IPS DF 19.7 (cell line): ENCODE measurements around the gene PYCR2.
"Not testable (repeated sequence)": the region's sequence is repeated elsewhere in the genome, so short reads cannot be mapped to it uniquely, and the experiment has no call there.

Source experiments
- DNase-seq: peaks from one replicate; pipeline ENCODE4 v3.0.0-alpha.2; 2013; ENCODE audit warnings: low read depth, low spot score

PYCR2 gene

DNA sequence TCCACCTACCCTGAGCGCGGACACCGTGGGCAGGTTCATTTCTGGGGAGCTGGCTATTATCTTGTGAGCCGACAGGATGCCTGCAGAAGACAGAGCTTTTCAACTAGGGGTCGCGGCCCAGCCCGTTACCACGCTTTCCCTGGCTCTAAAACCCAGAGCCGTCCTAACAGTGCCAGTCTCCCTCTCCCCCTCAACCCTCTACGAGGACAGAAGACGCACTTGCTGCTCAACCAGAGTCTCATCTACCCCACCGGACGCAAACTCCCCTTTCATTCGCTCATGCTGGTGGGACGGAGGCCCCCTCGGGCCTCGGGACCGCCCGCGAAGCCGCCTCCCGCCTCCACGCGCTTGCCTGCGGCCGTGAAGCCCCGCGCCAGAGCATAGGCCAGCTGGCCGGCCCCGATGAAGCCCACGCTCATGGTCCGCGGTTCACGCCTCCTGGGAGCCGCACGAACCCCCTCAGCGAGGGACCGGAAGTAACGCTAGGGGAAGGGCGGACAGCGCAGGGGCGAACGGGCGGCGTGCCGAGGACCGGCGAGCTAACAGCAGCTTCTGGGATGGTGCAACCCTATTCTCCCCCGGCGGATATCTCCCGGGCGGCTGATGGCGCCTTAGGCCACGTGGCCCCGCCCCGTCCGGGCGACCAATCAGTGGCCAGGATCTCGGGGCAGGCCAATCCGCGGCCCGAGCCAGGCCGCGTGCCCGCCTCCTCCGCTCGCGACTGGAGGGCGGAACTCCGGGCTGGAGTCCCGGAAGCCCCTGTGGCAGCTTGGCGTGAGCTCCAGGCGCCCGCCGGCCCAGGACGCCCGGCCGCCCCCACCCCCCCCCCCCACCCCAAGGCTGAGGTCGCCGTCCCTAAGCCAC lies at the start of gene PYCR2:
PYCR2 (minus strand) TSS at position 559 of the 864 bp plus-strand sequence; CDS start at position 419, 140 bp downstream.
- peak; percentile 82 for DNase-seq

DNA sequence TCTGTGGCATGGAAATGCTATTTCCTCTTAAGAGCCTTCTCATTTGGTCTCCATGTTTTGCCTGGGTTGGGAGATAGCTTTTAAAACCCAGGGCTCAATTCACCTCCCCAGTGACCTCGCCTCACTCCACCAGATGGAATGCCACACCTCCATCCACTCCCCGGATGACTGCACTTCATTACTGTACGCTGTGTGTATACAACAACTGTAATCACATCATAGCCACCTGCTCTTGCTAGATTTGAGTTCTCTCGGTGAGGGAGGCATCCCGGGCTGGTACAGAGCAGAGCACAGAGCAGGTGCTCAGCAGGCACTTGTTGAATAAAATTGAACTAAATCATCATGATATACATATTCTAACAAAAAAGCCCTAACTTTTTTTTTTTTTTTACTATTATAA lies 49.1 kb upstream of the PYCR2 start:
- DNase-seq, result no peak

DNA sequence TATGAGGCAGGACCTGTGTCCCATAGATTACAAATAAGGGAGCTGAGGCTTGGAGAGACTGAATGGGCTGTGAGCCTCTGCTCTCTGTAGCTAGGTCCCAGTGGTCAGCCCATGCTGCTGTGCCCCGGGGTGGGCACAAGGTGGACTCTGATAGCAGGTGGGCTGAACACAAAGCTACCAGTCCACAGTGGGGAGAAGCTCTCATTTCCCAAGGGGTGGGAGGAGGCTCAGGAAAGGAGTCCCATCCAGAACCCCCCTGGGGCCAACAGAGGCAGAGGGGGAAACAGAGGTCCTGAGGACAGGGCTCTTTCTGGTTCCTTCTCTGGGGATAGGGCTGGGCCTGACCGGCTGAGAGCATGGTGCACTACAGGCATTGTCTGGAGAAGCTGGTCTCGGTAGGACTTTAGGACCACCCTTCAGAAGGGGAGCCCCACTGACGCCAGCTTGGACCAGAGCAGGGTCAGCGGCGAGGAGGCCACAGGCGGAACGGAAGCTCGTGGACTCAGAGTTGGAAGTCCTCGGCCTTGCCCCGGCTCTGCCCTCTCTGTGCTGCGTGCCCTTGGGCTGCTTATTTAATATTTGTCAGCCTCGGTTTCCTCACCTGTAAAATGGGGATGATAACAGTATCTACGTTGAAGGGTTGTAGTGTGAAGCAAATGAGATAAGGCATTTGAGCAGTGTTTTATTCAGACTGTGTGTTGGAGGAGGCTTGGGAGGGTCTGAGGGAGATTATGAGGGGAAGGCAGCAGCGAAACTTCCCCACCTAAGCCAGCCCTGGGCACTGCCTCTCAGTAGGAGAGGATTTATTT lies 48.5 kb upstream of the PYCR2 start:
- DNase-seq, result no peak

DNA sequence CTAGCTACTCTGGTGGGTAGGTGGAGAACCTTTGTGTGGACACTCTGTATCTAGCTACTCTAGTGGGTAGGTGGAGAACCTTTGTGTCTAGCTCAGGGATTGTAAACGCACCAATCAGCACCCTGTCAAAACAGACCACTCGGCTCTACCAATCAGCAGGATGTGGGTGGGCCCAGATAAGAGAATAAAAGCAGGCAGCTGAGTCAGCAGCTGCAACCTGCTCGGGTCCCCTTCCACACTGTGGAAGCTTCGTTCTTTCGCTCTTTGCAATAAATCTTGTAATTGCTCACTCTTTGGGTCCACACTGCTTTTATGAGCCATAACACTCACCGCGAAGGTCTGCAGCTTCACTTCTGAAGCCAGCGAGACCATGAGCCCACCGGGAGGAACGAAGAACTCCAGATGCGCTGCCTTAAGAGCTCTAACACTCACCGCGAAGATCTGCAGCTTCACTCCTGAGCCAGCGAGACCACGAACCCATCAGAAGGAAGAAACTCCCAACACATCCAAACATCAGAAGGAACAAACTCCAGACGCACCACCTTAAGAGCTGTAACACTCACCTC lies 46.6 kb upstream of the PYCR2 start:
- not testable (repeated sequence) for DNase-seq

DNA sequence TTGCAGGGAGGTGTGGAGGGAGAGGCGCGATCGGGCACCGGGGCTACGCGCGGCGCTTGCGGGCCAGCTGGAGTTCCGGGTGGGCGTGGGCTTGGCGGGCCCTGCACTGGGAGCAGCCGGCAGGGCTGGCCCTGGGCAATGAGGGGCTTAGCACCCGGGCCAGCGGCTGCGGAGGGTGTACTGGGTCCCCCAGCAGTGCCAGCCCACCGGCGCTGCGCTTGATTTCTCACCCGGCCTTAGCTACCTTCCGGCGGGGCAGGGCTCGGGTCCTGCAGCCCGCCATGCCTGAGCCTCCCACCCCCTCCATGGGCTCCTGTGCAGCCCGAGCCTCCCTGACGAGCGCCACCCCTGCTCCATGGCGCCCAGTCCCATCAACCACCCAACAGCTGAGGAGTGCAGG lies 45.7 kb upstream of the PYCR2 start:
- DNase-seq, result not testable (repeated sequence)

DNA sequence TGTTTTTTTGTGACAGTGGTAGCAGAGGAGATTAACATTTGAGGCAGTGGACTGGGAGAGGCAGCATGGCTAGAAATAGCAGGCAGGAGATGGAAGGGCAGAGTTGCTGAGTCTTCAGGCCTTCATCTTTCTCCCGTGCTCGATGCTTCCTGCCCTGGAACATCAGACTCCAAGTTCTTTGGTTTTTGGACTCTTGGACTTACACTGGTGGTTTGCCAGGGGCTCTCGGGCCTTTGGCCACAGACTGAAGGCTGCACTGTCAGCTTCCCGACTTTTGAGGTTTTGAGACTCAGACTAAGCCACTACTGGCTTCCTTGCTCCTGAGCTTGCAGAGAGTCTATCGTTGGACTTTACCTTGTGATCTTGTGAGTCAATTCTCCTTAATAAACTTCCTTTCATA lies 41.2 kb upstream of the PYCR2 start:
- no peak for DNase-seq

DNA sequence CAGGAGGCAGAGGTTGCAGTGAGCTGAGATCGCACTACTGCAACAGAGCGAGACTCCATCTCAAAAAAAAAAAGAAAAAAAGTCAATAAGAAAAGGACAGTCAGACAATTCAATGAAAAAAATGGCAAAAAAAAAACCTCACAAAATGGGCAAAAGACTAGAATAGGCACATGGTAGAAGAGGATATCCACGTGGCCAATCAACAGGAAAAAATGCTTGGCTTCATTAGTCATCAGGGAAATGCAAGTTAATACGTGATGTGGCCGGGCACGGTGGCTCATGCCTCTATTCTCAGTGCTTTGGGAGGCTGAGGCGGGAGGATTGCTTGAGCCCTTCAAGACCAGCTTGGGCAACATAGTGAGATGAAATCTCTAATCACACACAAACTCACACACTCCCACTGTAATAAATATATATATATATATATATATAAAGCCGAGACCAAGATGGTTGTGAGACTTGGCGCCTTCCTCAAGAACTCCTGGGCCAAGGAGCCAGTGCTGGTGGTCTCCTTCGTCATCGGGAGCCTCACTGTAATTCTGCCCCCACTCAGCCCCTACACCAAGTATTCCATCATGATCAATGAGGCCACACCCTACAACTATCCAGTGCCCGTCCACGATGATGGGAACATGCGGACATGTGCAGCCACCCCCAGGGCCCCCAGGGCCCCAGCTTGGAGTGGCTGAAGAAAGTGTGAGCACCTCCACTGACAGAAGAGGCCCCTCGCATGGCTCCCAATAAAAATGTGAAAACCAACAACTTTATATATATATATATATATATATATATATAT lies 39.9 kb upstream of the PYCR2 start:
- DNase-seq, result no peak

DNA sequence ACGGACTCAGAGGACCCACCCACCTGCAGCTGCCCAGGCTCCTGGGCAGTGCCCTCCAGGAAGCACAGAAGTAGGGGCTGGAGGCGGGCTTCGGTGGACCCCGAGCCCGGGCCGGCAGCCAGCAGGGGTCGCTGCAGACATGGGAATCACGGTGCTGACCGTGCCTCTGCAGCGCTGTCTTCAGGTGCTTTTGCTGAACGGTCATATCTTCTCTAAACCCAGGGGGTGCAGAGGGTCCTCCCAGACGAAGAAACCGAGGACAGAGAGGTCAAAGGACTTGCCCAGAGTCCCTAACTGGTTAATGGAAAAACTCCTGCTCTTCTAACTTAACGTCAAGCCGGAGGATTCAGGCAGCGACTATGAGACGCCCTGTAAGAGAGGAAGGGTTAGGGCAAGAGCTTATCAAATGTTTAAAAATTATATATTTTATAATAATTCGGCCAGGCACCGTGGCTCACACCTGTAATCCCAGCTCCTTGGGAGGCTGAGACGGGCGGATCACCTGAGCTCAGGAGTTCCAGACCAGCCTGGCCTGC lies 38.5 kb upstream of the PYCR2 start:
- no peak for DNase-seq

DNA sequence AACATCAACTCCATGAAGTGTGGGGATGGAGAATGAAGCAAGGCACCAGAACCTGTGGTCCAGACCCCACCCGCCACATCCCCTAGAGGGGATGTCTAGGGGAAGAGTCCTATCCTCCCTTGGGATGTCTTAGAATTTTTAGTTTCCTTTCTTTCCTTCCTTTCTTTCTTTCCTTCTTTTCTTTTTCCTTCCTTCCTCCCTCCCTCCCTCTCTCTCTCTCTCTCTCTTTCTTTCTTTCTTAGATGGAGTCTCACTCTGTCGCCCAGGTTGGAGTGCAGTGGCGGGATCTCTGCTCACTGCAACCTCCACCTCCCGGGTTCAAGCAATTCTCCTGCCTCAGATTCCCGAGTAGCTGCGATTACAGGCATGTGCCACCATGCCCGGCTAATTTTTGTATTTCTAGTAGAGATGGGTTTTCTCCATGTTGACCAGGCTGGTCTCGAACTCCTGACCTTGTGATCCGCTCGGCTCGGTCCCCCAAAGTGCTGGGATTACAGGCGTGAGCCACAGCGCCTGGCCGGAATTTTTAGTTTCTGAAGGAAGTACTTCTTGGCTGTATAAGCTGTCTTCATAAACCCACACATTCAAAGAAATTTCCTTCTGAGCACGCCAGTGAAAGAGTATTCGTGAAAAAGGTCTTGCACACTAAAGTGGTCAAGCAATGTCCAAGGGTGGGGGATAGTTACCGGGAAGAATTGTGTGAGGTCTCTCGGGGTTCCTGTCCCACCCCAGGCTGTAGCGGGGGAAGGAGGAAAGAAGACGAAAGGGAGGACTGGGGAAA lies 37.8 kb upstream of the PYCR2 start:
- DNase-seq, result no peak

DNA sequence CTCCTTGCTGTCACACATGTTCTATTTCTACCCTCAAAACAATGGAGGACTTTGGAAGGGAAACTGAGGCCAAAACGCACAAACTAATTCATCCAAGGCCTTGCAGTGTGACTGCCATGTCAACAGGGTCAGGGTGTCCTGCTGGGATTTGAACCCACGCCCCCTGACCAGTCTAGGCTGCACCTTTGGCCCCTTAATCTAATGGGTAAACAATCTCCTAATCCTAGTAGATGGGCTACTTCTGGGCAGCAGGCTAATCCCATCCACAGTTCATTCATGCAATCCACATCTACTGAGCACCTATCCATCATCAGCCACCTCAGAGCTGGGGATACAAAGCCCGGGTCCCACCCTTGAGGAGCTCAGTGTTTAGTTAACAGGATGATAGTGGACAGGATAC lies 34.0 kb upstream of the PYCR2 start:
- DNase-seq, result no peak

DNA sequence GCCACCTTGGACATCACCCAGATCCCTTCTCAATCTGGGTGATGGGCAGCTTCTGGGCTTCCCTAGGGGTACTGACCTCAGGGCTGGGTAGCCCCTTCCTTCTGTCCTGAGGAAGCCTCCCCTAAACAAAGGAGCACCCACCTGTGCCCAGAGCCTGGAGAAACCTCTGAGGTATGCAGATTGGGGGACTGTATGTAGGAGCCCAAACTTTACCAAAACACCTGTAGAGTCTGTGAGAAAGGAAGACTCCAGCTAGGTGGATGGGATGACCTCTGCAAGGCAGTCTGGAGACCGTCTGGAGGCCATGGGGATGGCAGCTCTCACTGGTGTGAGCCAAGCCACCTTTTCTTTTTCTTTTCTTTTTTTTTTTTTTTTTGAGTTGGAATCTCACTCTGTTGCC lies 30.7 kb upstream of the PYCR2 start:
- no peak for DNase-seq

DNA sequence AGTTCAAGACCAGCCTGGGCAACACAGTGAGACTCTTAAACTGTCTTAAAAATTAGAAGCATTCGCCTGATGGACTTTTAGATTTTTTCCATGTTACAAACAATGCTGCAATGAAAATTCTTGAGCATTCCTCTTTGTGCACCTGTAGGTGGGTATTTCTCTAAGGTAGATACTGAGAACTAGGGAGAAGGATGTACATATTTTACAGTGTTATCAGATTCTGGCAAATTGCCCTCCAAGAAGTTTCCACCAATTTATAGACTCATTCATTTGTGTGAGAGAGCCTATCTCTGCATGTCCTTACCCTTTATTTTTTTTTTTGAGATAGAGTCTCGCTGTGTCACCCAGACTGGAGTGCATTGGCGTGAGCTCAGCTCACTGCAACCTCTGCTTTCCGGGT lies 29.3 kb upstream of the PYCR2 start:
- DNase-seq, result no peak

DNA sequence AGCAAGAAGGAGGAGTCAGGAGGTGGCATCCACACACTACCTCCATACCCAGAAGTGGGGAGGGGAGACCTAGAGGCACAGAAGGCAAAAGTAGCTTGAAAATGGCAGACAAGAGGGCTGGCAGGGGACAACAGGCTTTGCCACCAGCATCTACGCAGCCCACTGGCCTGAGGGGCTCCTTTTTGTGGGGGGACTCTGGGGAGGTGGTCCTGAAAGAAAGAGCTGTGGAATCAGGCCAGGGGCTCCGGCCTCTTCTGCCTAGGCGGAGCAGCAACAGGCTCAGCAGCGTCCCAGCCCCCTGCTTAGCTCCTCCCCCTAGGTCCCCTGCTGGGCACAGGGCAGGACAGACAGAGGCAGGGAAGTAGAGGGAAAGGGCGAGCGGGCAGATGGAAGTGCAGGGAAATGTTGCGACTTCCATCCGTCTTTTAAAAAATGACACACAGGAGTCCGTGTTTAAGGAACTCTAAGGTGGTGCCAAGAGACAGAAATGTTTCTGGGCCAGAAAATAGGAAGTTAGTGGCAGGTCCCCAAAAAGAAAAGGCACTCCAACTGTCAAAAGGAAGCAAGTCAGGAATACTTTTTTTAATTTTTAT lies 27.0 kb upstream of the PYCR2 start:
- no peak for DNase-seq

DNA sequence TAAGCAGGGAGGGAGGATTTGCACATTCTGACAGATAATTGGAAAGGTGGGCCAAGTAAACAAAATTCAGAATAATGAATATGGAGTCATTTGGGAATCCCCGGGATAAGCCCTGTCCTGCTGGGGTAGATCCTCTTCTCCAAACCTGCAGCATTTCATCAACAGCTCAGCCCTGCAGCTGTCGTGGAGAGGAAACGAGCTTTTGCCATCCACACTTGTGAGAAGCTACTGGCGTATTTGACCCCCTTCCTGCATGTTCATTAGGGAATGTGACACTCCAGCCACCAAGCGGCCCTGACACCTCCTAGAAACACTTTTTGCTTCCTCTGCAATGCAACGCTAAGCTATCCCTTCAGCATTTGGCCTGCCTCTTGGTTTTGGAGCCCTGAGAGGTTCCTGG lies 25.0 kb upstream of the PYCR2 start:
- DNase-seq, result no peak

DNA sequence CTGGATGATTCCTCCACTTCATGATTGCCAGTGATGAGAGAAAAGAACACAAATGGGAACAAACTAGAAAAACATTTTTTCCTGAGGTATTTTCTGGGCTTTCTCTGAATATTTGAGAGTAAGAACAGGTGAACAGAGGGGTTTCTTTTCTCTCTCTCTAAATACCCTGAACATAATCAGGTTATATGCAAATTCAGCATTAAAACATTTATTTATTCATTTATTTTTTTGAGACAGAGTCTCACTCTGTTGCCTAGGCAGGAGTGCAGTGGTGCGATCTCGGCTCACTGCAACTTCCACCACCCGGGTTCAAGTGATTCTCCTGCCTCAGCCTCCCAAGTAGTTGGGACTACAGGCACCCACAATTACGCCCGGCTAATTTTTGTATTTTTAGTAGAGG lies 22.8 kb upstream of the PYCR2 start:
- DNase-seq, result no peak

DNA sequence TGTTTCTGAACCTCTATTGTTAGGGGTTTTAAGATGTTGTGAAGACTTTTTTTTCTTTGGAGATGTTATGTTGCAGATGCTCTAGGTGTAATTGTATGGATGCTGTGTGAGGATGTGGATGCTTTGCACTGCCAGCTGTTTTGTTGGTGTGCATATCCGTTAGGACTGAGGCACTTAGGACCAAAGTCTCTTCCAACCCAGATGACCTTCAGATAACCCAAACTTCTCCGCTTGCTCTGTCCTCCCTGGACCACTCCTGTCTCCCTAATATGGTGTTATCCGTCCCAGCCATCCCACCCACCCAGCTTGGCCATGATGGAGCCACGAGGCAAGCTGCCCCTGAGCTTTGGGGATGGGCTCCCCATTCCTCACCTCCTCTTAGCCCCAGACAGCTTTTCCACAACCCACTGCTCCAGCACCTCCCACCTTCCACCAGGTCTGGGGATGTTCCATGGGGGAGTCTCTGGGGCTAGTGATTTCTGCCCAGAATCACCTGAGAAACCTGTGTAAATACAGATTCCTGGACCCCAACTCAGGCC lies 22.1 kb upstream of the PYCR2 start:
- DNase-seq, result no peak

DNA sequence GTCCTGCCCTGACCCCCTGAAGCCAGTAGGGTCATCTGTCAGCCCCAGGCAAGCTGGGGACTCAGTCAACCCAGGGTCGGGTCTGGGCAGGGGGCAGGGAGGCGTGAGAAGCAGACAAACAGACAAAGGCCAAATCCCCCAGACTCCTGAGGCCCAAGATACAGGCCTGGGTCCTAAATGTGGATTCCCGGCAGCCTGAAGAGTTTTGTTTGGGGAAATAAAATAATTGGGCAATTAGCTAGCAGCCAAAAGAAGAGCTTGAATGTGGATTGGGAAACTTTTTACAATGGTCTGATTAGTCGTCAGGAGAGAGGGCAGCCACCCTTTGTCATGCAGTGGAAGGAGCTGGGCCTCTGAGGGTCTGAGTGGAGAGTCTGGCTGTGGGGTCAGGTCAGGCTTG lies 21.5 kb upstream of the PYCR2 start:
- DNase-seq, result peak; percentile 88

DNA sequence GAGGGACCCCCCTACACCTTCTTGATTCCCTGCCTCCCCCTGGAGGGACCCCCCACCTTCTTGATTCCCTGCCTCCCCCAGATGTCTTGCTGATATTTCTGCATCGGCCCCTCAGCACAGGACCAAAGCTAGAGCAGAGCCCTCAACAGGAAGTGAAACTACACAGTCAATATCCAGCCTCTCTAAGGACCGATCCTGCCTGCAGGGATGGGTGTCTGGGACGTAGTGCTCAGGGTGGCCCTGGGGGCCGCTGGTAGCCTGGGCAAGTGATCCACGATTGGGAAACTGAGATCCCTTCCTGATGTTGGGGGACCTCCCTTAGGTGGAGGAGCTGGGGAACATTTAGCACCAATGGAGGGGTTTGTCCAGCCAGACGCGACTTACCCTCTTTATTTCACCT lies 20.9 kb upstream of the PYCR2 start:
- no peak for DNase-seq

DNA sequence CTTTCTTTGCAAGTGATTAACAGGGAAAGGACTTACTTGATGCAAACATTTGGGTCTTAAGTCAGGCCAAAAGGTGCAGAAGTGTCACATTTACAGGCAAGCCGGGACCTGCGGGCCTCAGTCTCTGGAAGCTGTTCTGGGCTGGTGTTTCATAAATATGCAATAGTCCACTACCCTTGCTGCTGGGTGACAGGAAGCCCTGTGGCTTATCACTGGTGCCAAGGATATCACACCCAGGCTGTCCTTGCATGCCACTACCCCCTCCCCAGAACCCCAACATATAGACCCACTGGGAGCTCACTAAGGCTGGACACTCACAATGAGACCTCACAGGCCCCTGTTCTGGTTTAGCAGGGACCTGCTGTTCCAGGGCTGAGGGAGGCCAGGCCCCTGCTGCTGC lies 20.3 kb upstream of the PYCR2 start:
- DNase-seq, result no peak

DNA sequence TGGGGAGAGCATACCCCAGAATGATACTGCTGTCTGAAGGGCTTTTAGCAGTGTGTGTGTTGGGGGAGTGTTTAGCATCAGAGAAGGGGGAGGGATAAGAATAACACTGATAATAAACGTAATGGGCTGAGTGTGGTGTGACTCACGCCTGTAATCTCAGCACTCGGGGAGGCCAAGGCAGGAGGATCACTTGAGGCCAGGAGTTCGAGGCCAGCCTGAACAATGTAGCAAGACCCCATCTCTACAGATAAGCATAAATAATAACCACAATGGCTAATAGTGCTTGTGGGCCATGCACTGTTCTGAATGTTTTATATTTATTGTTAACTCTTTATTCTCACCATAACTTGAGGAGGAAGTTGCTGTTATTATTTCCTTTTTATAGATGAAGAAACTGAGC lies 19.5 kb upstream of the PYCR2 start:
- no peak for DNase-seq
